ENCODE results near the gene KMO. TPM values are rescaled to one million over a fixed set of nuclear protein-coding genes. Genes with fewer than 3 reads are reported as not detected.

The KMO gene
- total RNA-seq, 1 experiment from 2014 or later: not detected

GRCh38 chr1:241624935-241625334, 92.8 kb downstream of the KMO start:
- DNase-seq (ENCODE audit: low read depth): no peak

DNA sequence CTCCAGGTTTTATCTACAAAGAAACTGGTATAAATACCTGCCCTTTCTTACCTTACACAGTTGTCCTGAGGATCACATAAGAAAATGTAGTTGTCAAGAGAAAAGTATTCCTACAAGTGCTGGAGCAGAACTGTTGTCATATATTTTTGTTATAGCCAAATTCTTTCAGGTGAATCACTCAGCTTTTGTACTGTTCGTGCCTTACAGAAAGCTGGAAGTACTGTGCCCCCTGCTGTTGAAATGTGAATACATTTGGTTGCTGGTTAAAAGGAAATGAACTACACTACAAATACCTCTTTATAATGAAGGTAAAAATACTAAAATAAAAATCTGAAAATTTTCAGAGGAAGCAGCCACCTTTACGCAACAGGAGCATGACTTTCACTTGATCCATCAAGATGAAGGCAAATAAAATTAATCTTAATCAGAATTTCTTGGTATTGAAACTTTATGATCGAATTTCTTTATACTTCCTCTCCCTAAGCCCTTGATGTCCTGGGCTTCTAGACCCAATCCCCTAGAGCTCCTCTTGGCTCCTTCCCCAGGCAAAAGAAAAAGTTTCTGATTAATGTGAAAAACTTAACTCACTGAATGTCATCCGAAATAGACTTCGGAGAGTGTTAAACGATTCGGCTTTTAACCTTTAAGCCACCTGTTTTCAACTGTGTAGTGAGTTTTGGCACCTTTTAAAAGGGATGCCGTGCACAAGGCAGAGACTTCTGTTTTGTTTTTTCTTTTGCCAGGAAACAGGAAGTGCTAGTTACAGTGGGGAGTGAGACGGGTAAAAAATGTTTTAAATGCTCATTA, 95.5 kb downstream of the KMO start:
- DNase-seq (ENCODE audit: low read depth): peak; percentile 66

DNA sequence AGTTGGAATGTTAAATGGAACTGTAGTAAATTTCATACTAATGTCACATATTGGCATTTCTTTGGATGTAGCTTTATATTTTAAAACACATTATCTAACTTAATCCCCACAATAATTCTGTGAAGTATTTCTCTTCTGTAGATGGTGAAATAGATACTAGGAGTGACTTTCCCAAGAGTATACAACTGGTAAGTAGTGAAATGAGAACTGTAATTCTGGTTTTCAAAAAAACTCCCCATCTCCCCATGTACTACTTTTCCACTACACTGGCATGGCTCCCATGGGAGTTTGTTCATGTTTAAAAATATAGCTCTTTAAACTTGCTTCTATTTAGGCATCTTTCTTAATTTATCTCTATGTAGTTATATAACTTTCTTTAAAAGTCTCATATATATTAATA, 97.8 kb downstream of the KMO start:
- no peak for DNase-seq (ENCODE audit: low read depth)

- no peak for DNase-seq (ENCODE audit: low read depth)
Measured at GRCh38 chr1:241630476-241630875, 98.3 kb downstream of the KMO start.

GRCh38 chr1:241630899-241631298, 98.7 kb downstream of the KMO start:
- DNase-seq (ENCODE audit: low read depth): no peak

DNA sequence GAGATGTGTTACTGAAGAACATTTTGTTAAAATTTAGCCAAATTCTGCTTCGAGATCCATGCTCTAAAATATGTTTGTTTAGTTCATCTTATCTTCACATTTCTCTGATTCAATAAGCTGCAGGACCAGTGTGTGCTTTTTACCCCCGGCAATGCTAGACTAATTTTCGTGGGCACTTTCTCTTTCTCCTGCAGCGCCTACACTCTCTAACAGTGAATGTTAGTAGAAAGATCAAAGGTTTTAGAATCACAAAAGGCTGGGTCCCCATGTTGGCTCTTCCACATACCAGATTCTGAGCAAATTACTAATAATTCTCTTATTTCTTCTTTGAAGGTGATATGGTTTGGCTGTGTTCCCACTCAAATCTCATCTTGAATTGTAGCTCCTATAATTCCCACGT, 99.5 kb downstream of the KMO start:
- DNase-seq (ENCODE audit: low read depth): no peak

DNA sequence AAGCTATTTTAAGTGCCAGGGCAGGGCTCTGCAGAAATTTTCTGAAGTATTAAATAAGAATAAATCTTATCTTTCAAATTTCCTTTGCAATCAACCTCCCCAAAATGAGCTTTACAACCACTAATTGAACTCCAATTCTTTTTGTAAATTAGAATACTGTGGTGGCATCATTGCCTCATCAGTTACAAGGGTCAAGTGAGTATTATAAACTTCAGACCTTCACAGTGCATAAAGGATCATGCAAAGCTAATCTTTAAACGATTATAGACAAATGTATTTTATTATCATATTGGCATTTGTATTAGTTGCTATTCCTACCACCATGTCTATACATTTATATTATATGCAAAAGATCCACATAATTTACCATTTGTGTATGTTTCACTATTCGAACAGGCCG, 100.8 kb downstream of the KMO start:
- DNase-seq (ENCODE audit: low read depth): no peak

DNA sequence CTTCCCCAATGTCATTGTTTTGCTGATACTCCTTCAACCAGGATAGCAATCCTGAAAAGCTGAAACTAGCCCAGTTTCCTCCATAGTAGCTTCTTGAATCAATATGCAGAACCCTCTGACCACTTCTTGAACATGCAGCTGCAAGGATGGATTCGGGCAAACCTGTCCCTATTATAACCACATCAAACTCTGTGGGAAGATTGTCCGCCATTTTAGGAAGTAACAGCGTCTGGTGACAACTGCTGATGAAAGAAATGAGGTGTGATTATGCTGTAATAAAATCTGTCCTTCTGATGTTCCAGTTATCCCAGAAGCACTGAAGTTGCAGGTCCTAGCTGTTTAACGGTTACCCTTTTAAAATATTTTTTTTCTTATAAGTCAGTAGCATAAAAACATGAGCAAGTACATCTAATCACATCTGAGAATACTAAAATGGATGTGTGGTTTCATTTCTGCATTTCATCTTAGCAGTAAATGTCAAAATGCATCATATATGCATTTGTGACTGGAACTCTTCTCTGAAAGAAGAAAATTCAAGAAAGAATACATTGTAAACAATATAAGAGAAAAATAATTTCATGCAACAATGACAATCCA, 103.5 kb downstream of the KMO start:
- DNase-seq (ENCODE audit: low read depth): no peak

GRCh38 chr1:241636291-241636690, 104.1 kb downstream of the KMO start:
- no peak for DNase-seq (ENCODE audit: low read depth)

- DNase-seq (ENCODE audit: low read depth): no peak
Measured at GRCh38 chr1:241637046-241637590, 104.9 kb downstream of the KMO start.

DNA sequence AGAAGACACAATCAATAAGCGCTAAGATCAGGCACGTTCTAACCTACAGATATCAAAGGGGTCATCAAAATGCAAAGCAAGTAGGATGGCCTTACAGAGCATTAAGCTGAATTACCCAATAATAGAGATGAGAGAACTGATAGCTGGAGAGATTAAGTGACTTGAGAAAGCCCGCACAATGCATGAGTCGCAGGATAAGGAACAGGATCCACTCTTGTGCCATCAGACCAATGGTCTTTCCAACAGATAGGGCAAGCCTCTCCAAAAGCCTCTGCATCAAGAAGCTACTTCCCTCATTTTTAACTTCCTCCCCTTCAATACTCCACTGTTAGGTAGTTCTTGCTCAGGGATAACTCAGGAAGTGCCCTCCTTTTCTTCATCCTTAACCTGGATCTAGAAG, 105.4 kb downstream of the KMO start:
- no peak for DNase-seq (ENCODE audit: low read depth)

- DNase-seq (ENCODE audit: low read depth): no peak
Measured at GRCh38 chr1:241638099-241638682, 106.0 kb downstream of the KMO start.

GRCh38 chr1:241638909-241639622, 106.9 kb downstream of the KMO start:
- no peak for DNase-seq (ENCODE audit: low read depth)

DNA sequence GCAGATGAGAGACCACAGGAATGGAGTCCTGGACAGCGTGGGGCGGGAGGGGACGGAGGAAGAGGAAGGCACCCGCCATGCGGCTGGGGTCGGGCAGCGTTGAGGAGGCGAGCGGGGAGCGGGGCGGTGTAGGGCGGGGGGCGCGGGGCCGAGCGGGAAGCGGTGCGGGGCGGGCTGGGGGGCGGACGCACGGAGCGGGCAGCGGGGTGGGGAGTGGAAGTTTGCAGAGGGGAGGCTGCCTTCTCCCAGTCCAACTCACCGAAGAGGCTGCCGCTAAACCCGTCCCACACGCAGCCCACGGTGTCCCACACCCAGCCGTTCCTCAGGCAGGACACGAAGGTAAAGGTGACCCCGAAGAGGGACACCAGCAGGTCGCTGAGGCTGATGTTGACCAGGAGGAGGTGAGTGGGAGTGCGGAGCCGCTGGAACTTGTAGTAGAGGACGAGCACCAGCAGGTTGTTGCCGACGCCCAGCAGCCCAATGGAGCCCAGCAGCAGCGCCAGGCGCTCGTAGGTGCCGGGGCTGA, 107.5 kb downstream of the KMO start:
- DNase-seq (ENCODE audit: low read depth): peak; percentile 48

DNA sequence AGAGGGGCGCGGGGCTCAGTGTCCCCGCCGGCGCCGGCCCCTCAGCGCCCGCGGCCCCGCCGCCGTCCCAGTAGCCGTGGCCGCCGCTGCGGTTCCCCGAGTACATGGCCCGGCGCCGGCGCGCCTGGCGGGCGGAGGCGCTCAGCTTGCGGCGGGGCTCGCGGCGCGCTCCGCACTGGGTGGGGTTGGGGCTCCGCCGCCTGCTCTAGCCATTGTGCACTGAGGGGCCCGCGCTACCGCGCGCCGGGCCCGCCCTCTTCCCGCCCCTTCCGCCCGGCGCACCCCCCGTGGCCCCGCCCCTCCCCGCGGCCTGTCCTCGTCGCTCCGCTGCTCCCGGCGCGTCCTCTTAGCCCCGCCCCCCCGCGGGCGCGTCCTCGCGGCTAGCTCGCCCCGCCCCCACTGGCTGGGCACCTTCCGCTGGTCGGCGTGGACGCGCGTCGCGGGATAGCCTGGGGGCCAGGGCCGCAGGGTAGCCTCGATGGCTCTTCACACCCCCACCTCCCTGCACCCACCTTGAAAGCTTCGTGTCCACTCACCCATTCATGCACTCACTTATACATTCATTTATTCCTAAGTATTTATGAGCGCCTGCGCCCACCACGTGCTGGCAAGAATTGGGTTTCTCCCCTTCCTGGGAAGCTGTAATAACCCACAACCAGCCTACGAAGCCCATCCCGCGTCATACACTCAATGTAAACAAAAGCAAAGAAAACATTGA, 108.1 kb downstream of the KMO start, which contains the start of the genes CHML and OPN3:
Gene CHML, minus strand, starts transcription at position 221 of the 718 bp plus-strand sequence. CDS start 4,603 bp downstream, outside the sequence.
Gene OPN3, minus strand, starts transcription at position 221 of the 718 bp plus-strand sequence. Its CDS starts 115 bp downstream, at position 106.
- DNase-seq (ENCODE audit: low read depth): peak; percentile 53

DNA sequence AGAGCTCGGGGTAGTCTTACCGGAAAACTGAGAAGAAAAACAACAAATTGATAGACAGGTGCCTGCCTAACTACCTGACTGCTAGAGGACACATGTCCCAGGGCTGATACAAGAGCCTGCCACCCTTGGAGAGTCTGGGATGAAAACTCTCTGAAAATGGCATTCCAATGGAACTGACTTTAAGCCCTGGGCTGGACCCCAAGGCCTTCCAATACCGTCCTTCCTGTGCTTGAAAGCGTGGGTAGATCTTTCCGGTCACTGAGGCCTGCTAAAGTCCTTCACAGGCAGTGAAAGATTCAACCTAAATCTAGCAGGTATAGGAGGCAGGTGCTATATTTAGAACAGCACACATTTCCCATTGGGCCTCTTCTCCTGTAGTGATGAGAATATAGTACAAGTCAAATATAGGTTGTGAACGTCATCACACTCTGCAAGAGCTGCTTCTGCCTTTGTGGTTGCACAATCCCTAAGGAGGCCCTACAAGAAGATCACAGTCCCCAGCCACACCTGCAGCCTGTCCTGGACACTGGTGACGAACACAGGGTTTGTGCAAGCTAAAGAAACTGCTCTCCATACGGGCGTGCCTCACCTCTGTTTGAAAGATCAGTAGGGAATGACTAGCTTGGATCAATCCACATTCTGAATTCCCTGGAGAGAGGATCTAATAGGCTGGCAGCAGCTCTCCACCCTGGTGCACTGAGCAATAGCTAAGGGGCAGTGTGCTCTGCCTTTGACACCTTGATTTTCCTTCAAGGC, 108.9 kb downstream of the KMO start:
- peak; percentile 11 for DNase-seq (ENCODE audit: low read depth)

- peak; percentile 73 for DNase-seq (ENCODE audit: low read depth)
Measured at GRCh38 chr1:241641773-241642592, 109.8 kb downstream of the KMO start.

DNA sequence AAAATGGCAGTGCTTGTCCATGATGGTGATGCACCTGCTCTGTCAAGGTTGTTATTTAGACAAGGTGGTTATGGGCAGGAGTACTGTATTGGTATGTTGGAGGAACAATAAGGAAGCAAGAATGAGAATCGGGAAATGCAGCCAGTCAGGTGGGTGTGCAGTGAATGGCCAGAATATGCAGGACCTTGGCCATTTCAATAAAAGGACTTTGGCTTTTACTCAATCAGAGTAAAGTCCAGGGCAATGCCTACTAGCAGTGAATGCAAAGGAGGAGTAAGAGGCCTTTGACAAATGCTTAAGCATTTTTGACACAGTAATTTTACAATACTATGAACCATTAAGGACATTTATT, 110.4 kb downstream of the KMO start:
- DNase-seq (ENCODE audit: low read depth): no peak

DNA sequence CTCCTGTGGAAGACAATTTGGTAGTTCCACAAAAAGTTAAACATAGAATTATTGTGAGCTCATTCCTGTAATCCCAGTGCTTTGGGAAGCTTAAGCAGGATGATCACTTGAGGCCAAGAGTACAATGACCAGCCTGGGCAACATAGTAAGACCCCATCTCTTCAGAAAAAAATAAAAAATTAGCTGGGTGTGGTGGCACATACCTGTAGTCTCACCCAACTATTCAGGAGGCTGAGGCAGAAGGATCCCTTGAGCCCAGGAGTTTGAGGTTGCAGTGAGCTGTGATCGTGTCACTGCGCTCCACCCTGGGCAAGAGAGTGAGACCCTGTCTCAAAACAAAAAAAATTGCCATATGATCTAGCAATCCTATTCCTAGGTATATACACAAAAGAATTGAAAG, 112.1 kb downstream of the KMO start:
- DNase-seq (ENCODE audit: low read depth): no peak
